ENCODE results near the gene FAM237B.
A peak's percentile ranks its signal among the peaks of the same experiment; 100 is the strongest.
"Not testable (repeated sequence)": the region's sequence is repeated elsewhere in the genome, so short reads cannot be mapped to it uniquely, and the experiment has no call there.

Gene FAM237B

GRCh38 chr7:90320801-90321494, at the start of gene FAM237B:
TSS of gene FAM237B (minus strand) at chr7:90321304. CDS start at chr7:90319748, 1,556 bp downstream.
- no peak for ATAC-seq

- ATAC-seq = no peak
Observed at GRCh38 chr7:90351987-90352386, 30.9 kb upstream of the FAM237B start.

- not testable (repeated sequence) for ATAC-seq
Observed at GRCh38 chr7:90350032-90350431, 28.9 kb upstream of the FAM237B start.

- no peak for ATAC-seq
Observed at GRCh38 chr7:90349305-90349704, 28.2 kb upstream of the FAM237B start.

GRCh38 chr7:90347759-90348158, 26.7 kb upstream of the FAM237B start:
- ATAC-seq = no peak

- ATAC-seq = peak; percentile 91 to 94
Observed at GRCh38 chr7:90346336-90347125, 25.4 kb upstream of the FAM237B start, which contains the start of gene GTPBP10. TSS of gene GTPBP10 (plus strand) at chr7:90346716. CDS start at chr7:90346742, 26 bp downstream.

- ATAC-seq = peak in 1 of 2 donors; percentile 5
Observed at GRCh38 chr7:90345595-90346335, 24.7 kb upstream of the FAM237B start.

- ATAC-seq = no peak
Observed at GRCh38 chr7:90345016-90345415, 23.9 kb upstream of the FAM237B start.

GRCh38 chr7:90337106-90337505, 16.0 kb upstream of the FAM237B start:
- no peak for ATAC-seq

- not testable (repeated sequence) for ATAC-seq
Observed at GRCh38 chr7:90334926-90335325, 13.8 kb upstream of the FAM237B start.

- ATAC-seq = no peak
Observed at GRCh38 chr7:90334193-90334843, 13.2 kb upstream of the FAM237B start.

- ATAC-seq = no peak
Observed at GRCh38 chr7:90326500-90326899, 5.4 kb upstream of the FAM237B start.

- ATAC-seq = no peak
Observed at GRCh38 chr7:90322837-90323236, 1.7 kb upstream of the FAM237B start.

GRCh38 chr7:90320418-90320800, 695 bp downstream of the FAM237B start:
- no peak for ATAC-seq

GRCh38 chr7:90320014-90320413, 1.1 kb downstream of the FAM237B start:
- no peak for ATAC-seq

- ATAC-seq = no peak
Observed at GRCh38 chr7:90313907-90314306, 7.2 kb downstream of the FAM237B start.

- ATAC-seq = no peak
Observed at GRCh38 chr7:90312745-90313144, 8.4 kb downstream of the FAM237B start.

- ATAC-seq = no peak
Observed at GRCh38 chr7:90311175-90311574, 9.9 kb downstream of the FAM237B start.

GRCh38 chr7:90309872-90310271, 11.2 kb downstream of the FAM237B start:
- no peak for ATAC-seq

GRCh38 chr7:90303241-90303640, 17.9 kb downstream of the FAM237B start:
- no peak for ATAC-seq

- peak; percentile 63 to 65 for ATAC-seq
Observed at GRCh38 chr7:90298145-90299038, 22.7 kb downstream of the FAM237B start.
